ENCODE data around the gene NOL3.

NOL3 gene

GRCh38 chr16:67173323-67173722 is 3.0 kb downstream of the NOL3 start:
- no peak for DNase-seq

GRCh38 chr16:67173808-67174705 is 3.7 kb downstream of the NOL3 start:
- peak; percentile 47 for DNase-seq

DNA sequence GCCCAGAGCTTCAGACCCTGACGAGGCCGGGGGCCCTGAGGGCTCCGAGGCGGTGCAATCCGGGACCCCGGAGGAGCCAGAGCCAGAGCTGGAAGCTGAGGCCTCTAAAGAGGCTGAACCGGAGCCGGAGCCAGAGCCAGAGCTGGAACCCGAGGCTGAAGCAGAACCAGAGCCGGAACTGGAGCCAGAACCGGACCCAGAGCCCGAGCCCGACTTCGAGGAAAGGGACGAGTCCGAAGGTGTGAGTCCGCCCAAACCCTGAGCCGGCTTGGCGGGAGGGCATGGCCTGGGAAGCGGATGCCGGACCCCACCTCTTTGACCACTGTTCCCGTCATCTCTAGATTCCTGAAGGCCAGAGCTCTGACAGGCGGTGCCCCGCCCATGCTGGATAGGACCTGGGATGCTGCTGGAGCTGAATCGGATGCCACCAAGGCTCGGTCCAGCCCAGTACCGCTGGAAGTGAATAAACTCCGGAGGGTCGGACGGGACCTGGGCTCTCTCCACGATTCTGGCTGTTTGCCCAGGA is 4.4 kb downstream of the NOL3 start:
- DNase-seq: no peak

DNA sequence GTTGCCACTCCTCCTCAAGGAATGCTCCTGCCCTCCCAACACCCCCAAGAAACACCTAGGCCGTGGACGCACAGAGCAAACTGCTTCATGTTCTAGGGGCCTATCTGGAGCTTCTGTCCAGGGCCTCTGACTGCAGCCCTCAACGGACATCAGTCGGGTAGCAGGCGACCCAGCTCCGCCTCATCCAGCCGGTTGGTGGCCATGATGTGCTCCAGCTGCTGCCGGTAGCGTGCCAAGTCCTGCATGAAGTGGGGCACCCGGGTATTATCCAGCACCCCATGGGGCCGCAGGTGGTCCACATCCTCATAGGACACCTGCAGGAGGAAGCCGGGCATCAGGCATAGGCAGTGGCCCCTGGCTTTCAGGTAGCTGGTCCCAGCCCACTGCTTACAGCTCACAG is 6.3 kb downstream of the NOL3 start:
- DNase-seq: peak; percentile 73

DNA sequence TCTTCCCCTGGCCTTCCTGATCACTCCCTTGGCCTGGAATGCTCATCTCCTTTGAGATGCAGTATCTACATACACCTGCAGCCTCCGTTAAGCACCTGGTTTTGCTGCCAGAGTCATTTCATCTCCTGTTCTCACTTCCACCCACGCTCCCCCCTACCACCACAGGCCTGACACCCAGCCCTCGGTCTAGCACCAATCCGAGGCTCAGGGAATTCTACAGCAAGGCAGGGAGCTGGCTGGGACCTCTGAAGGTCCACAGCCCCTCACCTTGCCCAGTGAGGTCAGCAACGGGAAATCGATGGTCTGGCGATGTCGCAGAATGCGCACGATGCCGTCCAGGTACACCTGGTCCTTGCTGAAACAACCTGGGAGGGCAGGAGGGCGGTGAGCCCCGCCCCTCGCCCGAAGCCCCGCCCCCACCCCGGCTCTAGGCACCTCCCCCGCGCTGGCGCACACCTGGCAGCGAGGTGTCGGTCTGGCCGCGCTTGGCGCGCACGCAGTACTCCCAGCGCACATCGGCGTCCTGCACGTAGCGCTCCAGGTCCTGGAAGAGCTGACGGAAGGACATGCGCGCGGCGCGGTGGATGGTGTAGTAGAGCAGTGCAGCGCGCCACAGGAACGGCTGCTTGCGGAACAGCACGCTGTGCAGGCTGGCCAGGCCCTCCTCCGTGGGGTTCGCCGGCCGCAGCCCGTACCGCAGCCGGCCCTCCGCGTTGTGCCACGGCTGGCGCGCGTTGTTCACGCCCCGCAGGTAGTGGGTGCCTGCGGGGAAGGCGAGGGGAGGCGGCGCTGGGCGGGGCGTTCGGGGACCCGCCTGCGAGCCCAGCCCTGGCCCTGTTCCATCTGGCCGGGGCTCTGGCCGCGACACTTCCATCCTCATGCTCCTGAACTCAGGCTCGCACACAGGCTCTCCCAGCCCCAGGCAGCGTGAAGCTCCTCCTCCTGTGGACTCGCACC is 7.7 kb downstream of the NOL3 start:
- DNase-seq: peak; percentile 90

- DNase-seq: no peak
These were observed 9.2 kb downstream of the NOL3 start for GRCh38 chr16:67179421-67180080.

DNA sequence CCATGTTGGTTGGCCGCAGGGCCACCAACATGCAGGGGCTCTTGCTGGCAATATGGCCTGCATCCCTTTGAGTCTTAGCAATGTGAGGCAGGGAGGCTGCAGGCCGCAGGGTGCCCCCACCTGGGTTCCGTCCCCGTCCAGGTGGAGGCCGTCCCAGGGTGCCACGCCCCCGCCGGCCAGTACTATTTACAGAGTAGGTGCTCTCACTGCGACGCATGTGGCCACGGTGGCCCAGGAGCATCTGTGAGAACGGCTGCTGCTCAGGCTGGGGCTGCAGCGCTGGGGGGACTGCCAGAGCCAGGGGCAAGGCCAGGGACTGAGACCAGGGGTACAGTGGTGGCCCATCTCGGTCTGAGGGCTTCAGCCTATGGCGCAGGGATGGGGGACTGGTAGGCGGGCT is 9.8 kb downstream of the NOL3 start:
- no peak for DNase-seq

DNA sequence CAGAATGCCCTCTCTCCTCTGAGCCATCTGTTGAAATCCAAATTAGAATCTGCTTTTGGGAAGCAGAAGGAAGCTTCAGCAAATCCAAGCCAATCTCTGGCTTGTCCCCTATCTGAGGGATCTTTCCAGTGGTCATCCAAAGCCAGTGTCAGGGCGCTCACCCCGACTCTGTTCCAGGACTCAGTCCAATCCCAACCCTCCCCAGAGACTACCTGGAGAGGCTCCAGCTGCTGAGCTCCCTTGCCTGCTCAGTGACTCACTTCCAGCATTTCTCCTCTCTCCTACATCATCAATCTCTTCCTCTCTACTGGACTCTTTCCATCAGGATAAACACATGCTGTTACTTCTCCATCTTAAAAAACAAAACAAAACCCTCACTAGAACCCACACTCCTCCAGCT is 11.0 kb downstream of the NOL3 start:
- no peak for DNase-seq

GRCh38 chr16:67182288-67182687 is 11.9 kb downstream of the NOL3 start:
- DNase-seq: no peak

DNA sequence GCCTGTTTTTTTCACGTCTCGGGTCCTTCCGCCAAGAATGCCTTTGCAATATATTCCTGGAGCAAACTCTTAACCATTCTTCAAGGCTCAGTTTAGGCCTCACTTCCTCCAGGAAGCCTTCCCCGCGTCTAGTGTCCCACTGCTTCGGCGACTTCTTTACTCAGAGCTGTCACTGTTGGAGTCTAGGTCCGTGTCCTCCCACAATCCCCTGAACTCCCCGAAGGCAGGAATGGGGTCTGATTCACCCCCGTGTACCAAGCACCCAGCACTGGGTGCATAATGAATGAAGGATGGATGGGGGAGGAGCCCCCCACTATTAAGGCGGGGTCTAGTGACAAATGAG is 12.9 kb downstream of the NOL3 start:
- no peak for DNase-seq

- peak; percentile 94 for DNase-seq
These were observed 13.5 kb downstream of the NOL3 start, which contains the start of gene MATCAP1 for GRCh38 chr16:67183627-67184452. Gene MATCAP1 (minus strand): TSS chr16:67183963. CDS start chr16:67180610, 3,353 bp downstream.

DNA sequence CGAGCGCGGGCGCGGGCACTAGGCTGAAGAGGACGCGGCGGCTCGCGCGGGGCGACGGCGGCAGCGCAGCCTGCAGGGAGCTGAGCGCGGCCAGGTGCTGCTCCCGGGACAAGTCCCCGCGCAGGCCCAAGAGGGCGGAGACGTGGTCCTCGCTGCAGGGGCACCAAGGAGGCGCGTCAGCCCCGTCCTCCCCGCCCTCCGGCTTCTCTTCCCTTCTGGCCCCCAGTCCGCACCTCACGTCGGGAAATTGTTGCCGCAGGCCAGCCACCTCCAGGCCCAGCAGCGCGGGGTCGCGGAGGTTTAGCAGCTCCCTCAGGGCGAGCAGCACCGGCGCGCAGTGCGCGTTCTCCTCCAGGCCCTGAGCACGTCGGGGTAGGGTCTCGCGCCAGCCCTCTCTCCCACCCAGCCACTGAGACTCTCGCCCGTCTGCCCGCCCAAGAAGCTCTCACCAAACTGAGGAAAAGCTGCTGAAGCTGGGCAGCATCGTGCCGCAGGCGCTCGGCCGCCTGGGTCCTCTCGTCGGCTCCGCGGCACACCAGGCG is 14.2 kb downstream of the NOL3 start:
- DNase-seq: peak; percentile 59

- DNase-seq: peak; percentile 55
These were observed 14.8 kb downstream of the NOL3 start for GRCh38 chr16:67184995-67185650.

- DNase-seq: no peak
These were observed 15.4 kb downstream of the NOL3 start for GRCh38 chr16:67185651-67186134.

DNA sequence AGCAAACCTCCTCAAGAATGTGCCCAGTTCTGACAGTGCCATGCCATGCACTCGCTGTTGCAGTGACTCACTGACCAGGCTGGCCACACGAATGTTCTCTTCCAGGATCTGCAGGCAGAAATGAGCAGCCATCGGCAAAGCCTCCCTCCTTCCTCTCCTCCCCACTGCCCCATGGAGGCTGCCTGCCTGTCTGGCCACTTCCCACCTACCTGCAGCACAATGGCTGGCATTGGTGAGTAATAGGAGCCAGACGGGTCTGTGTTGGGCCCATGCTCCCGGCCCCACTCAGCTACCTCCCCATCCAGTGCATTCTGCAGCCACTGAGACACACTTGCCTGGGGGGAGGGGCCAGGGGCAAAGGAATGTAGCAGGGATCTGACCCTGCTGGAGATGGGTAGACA is 16.2 kb downstream of the NOL3 start:
- no peak for DNase-seq

DNA sequence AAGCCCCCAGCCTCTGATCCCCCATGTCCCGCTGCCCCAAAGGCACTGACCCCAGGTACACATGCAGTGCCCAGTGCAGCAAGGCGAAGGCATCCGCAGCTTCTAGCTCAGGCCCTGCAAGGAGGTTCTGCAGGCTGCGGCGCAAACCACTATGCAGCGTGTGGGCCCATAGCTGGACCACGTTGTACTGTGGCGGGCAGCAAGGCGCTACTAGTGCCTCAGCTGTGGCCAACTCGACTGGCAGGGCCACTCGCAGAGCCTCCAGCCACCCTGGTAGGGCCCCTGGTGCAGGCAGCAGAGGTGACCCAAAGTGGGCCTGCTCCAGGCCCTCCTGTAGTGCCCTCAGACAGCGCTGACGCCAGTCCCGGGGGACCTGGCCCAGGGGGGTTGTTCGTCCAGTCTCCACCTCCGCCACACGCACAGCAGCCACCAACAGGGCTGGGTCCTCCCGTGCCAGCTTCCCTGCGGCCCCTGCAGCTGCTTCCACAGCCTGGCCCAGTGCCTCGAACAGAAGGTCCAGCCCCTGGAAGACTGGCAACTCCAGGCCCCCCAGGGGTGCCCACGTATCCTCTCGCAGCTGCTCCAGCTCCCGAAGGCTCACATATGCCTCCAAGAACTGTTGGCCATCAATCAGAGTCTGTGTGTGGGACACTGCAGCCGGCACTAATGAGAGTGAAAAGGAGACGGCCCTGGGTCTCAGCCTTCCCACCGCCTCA is 17.0 kb downstream of the NOL3 start:
- no peak for DNase-seq

DNA sequence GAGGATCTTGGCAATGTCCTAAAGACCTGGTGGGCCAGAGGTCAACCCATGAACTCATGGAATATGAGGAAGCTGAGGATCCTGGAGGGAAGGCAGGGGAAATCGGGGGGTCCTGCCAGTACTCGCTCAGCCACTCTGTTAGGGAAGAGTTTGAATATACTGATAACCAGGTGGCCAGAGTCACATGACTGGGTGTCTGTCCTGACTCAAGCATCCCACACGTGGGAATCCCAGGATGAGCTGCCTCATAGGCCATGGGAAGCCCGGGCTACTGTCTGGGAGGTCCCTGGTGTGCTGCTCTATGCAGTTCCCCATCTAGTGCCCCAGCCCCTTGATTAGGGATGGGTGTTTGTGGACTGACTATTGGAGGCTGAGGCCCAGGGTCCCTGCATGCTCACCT is 18.0 kb downstream of the NOL3 start:
- no peak for DNase-seq

DNA sequence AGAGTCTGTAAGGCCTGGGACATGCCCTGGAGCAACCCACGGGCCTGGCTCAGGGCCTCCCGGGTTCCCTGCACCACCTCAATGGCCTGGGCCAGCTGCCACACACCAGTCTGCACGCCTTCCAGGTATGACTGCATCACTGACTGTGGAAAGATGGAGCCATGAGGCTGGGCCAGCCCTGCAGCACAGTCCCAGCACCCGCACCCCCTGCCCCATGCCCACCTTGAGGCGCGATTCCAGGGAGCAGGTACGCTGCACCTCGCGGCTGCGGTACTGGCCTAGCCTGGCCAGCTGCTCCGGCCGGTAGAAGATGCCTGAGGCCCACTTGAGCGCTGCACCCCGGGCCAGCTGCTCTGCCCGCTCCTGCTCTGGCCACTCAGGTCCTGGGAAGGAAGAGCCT is 18.5 kb downstream of the NOL3 start:
- DNase-seq: no peak

DNA sequence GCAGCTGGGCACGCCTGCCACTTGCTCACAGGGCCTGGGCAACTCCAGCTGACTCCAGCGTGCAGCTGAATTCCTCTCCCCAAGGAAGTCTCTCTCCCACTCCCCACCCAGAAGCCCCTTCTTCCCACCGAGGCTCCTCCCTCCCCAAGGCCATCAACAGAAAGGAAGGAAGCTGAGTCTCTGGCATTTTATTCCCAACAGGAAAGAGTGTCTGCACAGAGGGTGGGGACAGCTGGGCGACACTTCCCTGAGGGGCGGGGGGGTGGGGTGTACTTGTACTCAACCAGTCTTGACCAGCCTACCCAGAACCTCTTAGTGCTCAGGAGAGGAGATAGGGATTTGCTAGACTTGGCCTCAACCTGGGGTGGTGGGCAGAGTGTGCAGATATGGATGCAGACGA is 19.7 kb downstream of the NOL3 start, which contains the start of gene EXOC3L1:
Gene EXOC3L1, minus strand, starts transcription at position 96 of the 400 bp plus-strand sequence. CDS start 460 bp downstream, outside the sequence.
- no peak for DNase-seq
